ENCODE measurements around the gene SPN.
"Not testable (repeated sequence)": the region's sequence is repeated elsewhere in the genome, so short reads cannot be mapped to it uniquely, and the experiment has no call there.

SPN gene

GRCh38 chr16:29663016-29663806 is at the start of gene SPN:
TSS of gene SPN (plus strand) at chr16:29663247. CDS start at chr16:29663729, 482 bp downstream.
- no peak for TF ChIP-seq CTCF (IDR thresholded peaks at IDR 0.05; ENCODE audit: insufficient read depth, low read length, poor library complexity, severe bottlenecking)
- Histone ChIP-seq H3K4me3 (replicated peaks; ENCODE audit: low read depth, low read length) (peak within 1 kb of the TSS; percentile 98), H3K36me3 (ENCODE audit: control insufficient read depth, insufficient read depth, low read length) (peaks cover 11% of the 10 kb centered on the region), H3K27me3 (replicated peaks; ENCODE audit: control insufficient read depth, insufficient read depth, low read length) (no peaks in the 10 kb centered on the region)
- DNase-seq (ENCODE audit: extremely low read depth, insufficient read length) = peak; percentile 78

GRCh38 chr16:29613307-29614057 is 49.6 kb upstream of the SPN start:
- DNase-seq (ENCODE audit: extremely low read depth, insufficient read length) = peak; percentile 91
- peak overlapping the region; percentile 72 for H3K4me3 ChIP-seq (replicated peaks; ENCODE audit: low read depth, low read length)
- not testable (repeated sequence) for H3K36me3 ChIP-seq (ENCODE audit: control insufficient read depth, insufficient read depth, low read length); H3K27me3 ChIP-seq (replicated peaks; ENCODE audit: control insufficient read depth, insufficient read depth, low read length)

- H3K4me3 ChIP-seq (replicated peaks; ENCODE audit: low read depth, low read length); DNase-seq (ENCODE audit: extremely low read depth, insufficient read length); H3K27me3 ChIP-seq (replicated peaks; ENCODE audit: control insufficient read depth, insufficient read depth, low read length); H3K36me3 ChIP-seq (ENCODE audit: control insufficient read depth, insufficient read depth, low read length): not testable (repeated sequence)
Observed at GRCh38 chr16:29614691-29615314, 48.2 kb upstream of the SPN start.

- H3K27me3 ChIP-seq (replicated peaks; ENCODE audit: control insufficient read depth, insufficient read depth, low read length); H3K4me3 ChIP-seq (replicated peaks; ENCODE audit: low read depth, low read length); DNase-seq (ENCODE audit: extremely low read depth, insufficient read length); H3K36me3 ChIP-seq (ENCODE audit: control insufficient read depth, insufficient read depth, low read length): not testable (repeated sequence)
Observed at GRCh38 chr16:29616127-29616526, 46.9 kb upstream of the SPN start.

- H3K36me3 ChIP-seq (ENCODE audit: control insufficient read depth, insufficient read depth, low read length); DNase-seq (ENCODE audit: extremely low read depth, insufficient read length): not testable (repeated sequence)
Observed at GRCh38 chr16:29620591-29620990, 42.5 kb upstream of the SPN start.

GRCh38 chr16:29622738-29623137 is 40.3 kb upstream of the SPN start:
- not testable (repeated sequence) for H3K4me3 ChIP-seq (replicated peaks; ENCODE audit: low read depth, low read length); DNase-seq (ENCODE audit: extremely low read depth, insufficient read length); H3K36me3 ChIP-seq (ENCODE audit: control insufficient read depth, insufficient read depth, low read length); H3K27me3 ChIP-seq (replicated peaks; ENCODE audit: control insufficient read depth, insufficient read depth, low read length)

More at GRCh38 chr16:29620591-29620990, 42.5 kb upstream of the SPN start:
- not testable (repeated sequence) for H3K27me3 ChIP-seq (replicated peaks; ENCODE audit: control insufficient read depth, insufficient read depth, low read length); H3K4me3 ChIP-seq (replicated peaks; ENCODE audit: low read depth, low read length)
- TF ChIP-seq CTCF (IDR thresholded peaks at IDR 0.05; ENCODE audit: insufficient read depth, low read length, poor library complexity, severe bottlenecking) = peak; percentile 18

- DNase-seq (ENCODE audit: extremely low read depth, insufficient read length); H3K36me3 ChIP-seq (ENCODE audit: control insufficient read depth, insufficient read depth, low read length); H3K27me3 ChIP-seq (replicated peaks; ENCODE audit: control insufficient read depth, insufficient read depth, low read length); H3K4me3 ChIP-seq (replicated peaks; ENCODE audit: low read depth, low read length): not testable (repeated sequence)
Observed at GRCh38 chr16:29623253-29623652, 39.8 kb upstream of the SPN start.

- not testable (repeated sequence) for H3K36me3 ChIP-seq (ENCODE audit: control insufficient read depth, insufficient read depth, low read length); DNase-seq (ENCODE audit: extremely low read depth, insufficient read length); H3K4me3 ChIP-seq (replicated peaks; ENCODE audit: low read depth, low read length); H3K27me3 ChIP-seq (replicated peaks; ENCODE audit: control insufficient read depth, insufficient read depth, low read length)
Observed at GRCh38 chr16:29625114-29625513, 37.9 kb upstream of the SPN start.

- H3K27me3 ChIP-seq (replicated peaks; ENCODE audit: control insufficient read depth, insufficient read depth, low read length); H3K4me3 ChIP-seq (replicated peaks; ENCODE audit: low read depth, low read length); H3K36me3 ChIP-seq (ENCODE audit: control insufficient read depth, insufficient read depth, low read length): not testable (repeated sequence)
- DNase-seq (ENCODE audit: extremely low read depth, insufficient read length) = peak; percentile 71
Observed at GRCh38 chr16:29626778-29627331, 36.2 kb upstream of the SPN start.

GRCh38 chr16:29627661-29628075 is 35.4 kb upstream of the SPN start:
- DNase-seq (ENCODE audit: extremely low read depth, insufficient read length) = peak; percentile 39
- H3K4me3 ChIP-seq (replicated peaks; ENCODE audit: low read depth, low read length); H3K36me3 ChIP-seq (ENCODE audit: control insufficient read depth, insufficient read depth, low read length); H3K27me3 ChIP-seq (replicated peaks; ENCODE audit: control insufficient read depth, insufficient read depth, low read length): not testable (repeated sequence)

- DNase-seq (ENCODE audit: extremely low read depth, insufficient read length); H3K36me3 ChIP-seq (ENCODE audit: control insufficient read depth, insufficient read depth, low read length); H3K4me3 ChIP-seq (replicated peaks; ENCODE audit: low read depth, low read length); H3K27me3 ChIP-seq (replicated peaks; ENCODE audit: control insufficient read depth, insufficient read depth, low read length): not testable (repeated sequence)
Observed at GRCh38 chr16:29628707-29629106, 34.3 kb upstream of the SPN start.

Data from GM06990 (cell line).